Gastrocnemius medialis (tissue), 4 donors: ENCODE results near the gene LMX1B. TPM values are rescaled to one million over a fixed set of nuclear protein-coding genes. Genes with fewer than 3 reads are reported as not detected.

Experiments used
- ATAC-seq, 2 donors: fragments of 150-250 bp; one replicate each; pipeline ENCODE4 v1.9.1; 2016
- DNase-seq, 2 donors: peaks; one replicate each; pipeline ENCODE4 v3.0.0-alpha.2; 2019
- H3K27ac ChIP-seq, 4 donors: fragments of 200-600 bp; sonication (generic); 1 replicate in 1 of 4; 2 replicates in 3 of 4; pipeline ENCODE4 v1.5.1; 2016 to 2018; ENCODE audit warnings: mild to moderate bottlenecking in 2 of 4, moderate library complexity in 1 of 4
- H3K27me3 ChIP-seq, 3 donors: fragments of 200-600 bp; sonication (generic) in 2 of 3; 1 replicate in 1 of 3; 2 replicates in 2 of 3; pipeline versions ENCODE4 v1.5.1 to v1.6.0; 2016 to 2019; ENCODE audit warnings: mild to moderate bottlenecking in 1 of 3, moderate library complexity in 1 of 3
- H3K36me3 ChIP-seq, 2 donors: fragments of 200-600 bp; sonication (generic) in 1 of 2; one replicate each; pipeline ENCODE4 v1.5.1; 2017 to 2018
- H3K4me1 ChIP-seq, 2 donors: fragments of 200-600 bp; sonication (generic) in 1 of 2; one replicate each; pipeline ENCODE4 v1.5.1; 2016 to 2017; ENCODE audit warnings: mild to moderate bottlenecking in 2 of 2
- H3K4me3 ChIP-seq, 4 donors: fragments of 200-600 bp; sonication (generic) in 3 of 4; 1 replicate in 1 of 4; 2 replicates in 3 of 4; pipeline ENCODE4 v1.5.1; 2016 to 2019; ENCODE audit warnings: mild to moderate bottlenecking in 2 of 4
- H3K9me3 ChIP-seq, 3 donors: fragments of 200-600 bp; sonication (generic) in 2 of 3; 1 replicate in 1 of 3; 2 replicates in 2 of 3; pipeline ENCODE4 v1.5.1; 2016 to 2019
- CTCF ChIP-seq, 5 experiments: fragments of 450-650 bp in 3 of 5; fragments of 200-600 bp in 2 of 5; sonication (generic) in 2 of 5; IDR thresholded peaks in 4 of 5; conservative IDR thresholded peaks in 1 of 5; 1 replicate in 4 of 5; 2 replicates in 1 of 5; pipeline ENCODE4 v1.5.1; 2016 to 2019; ENCODE audit warnings: antibody characterized with exemption in 5 of 5, mild to moderate bottlenecking in 3 of 5, moderate library complexity in 3 of 5
- POLR2A ChIP-seq, 2 donors: fragments of 450-650 bp; IDR thresholded peaks; one replicate each; pipeline ENCODE4 v1.6.1; 2017; ENCODE audit warnings: antibody characterized with exemption in 2 of 2, mild to moderate bottlenecking in 2 of 2, moderate library complexity in 2 of 2
- in situ Hi-C, 4 donors: fragments of 200-750 bp; cut with MboI; loops; one replicate each; pipeline versions ENCODE4 v1.15.0 to v1.8.0; 2017; ENCODE audit warnings: low sequenced_read_pairs in 4 of 4
- intact Hi-C: fragments of 100-400 bp; cut with DNase I; formaldehyde crosslinking; loops from one replicate; pipeline ENCODE4 v1.15.1; 2023; ENCODE audit warnings: low total_unique reads
- total RNA-seq, 4 donors: library from RNA; depleted of rRNA; stranded (reverse); fragments of >200 nt; gene quantifications; one replicate each; pipeline versions ENCODE4 v1.1.0 to v1.2.3, GENCODE V29; 2016

Gene LMX1B
- total RNA-seq, 4 donors from 2014 or later = 0.31 to 0.46 (median 0.35) TPM; not detected in 1

- intact Hi-C loops (no loop called here), in situ Hi-C loops (no loop called here)
- Histone ChIP-seq H3K4me1 (no peaks in the 10 kb centered on the region), H3K36me3 (no peaks in the 10 kb centered on the region), H3K27me3 (peaks cover 29 to 41% (median 38%) of the 10 kb centered on the region in 3 donors), H3K27ac (no peak overlapping the region), H3K4me3 (no peak overlapping the region), H3K9me3 (no peaks in the 10 kb centered on the region)
- ATAC-seq = no peak
- no peak for TF ChIP-seq CTCF (IDR thresholded peaks at IDR 0.05 in 4 of 5, conservative IDR thresholded peaks at IDR 0.05 in 1 of 5)
- no peak for TF ChIP-seq POLR2A (IDR thresholded peaks at IDR 0.05)
- DNase-seq = no peak
Measured at GRCh38 chr9:126635661-126636439, 22.1 kb downstream of the LMX1B start.

GRCh38 chr9:126636983-126637798, 23.5 kb downstream of the LMX1B start:
- H3K36me3 ChIP-seq = no peaks in the 10 kb centered on the region
- H3K27ac ChIP-seq = no peak overlapping the region
- peaks cover 26 to 40% (median 30%) of the 10 kb centered on the region in 3 donors for H3K27me3 ChIP-seq
- no peaks in the 10 kb centered on the region for H3K4me1 ChIP-seq
- H3K9me3 ChIP-seq = no peaks in the 10 kb centered on the region
- ATAC-seq = no peak
- no peak overlapping the region for H3K4me3 ChIP-seq
- TF ChIP-seq CTCF (IDR thresholded peaks at IDR 0.05 in 4 of 5, conservative IDR thresholded peaks at IDR 0.05 in 1 of 5) = no peak
- TF ChIP-seq POLR2A (IDR thresholded peaks at IDR 0.05) = no peak
- no peak for DNase-seq
- in situ Hi-C loops (no loop called here), intact Hi-C loops (no loop called here)

- intact Hi-C loops (no loop called here), in situ Hi-C loops (no loop called here)
- no peak for DNase-seq
- Histone ChIP-seq H3K27me3 (peaks cover 24 to 41% (median 31%) of the 10 kb centered on the region in 3 donors), H3K27ac (no peak overlapping the region), H3K36me3 (no peaks in the 10 kb centered on the region), H3K4me1 (no peaks in the 10 kb centered on the region), H3K4me3 (no peak overlapping the region), H3K9me3 (no peaks in the 10 kb centered on the region)
- no peak for ATAC-seq
- TF ChIP-seq CTCF (IDR thresholded peaks at IDR 0.05 in 4 of 5, conservative IDR thresholded peaks at IDR 0.05 in 1 of 5) (no peak), POLR2A (IDR thresholded peaks at IDR 0.05) (no peak)
Measured at GRCh38 chr9:126638571-126639132, 24.9 kb downstream of the LMX1B start.

- peaks cover 24 to 43% (median 35%) of the 10 kb centered on the region in 3 donors for H3K27me3 ChIP-seq
- no peak for ATAC-seq
Measured at GRCh38 chr9:126639318-126640000, 25.7 kb downstream of the LMX1B start.

More at GRCh38 chr9:126639318-126640000, 25.7 kb downstream of the LMX1B start:
- Histone ChIP-seq H3K4me1 (no peaks in the 10 kb centered on the region), H3K27ac (no peak overlapping the region), H3K9me3 (no peaks in the 10 kb centered on the region), H3K4me3 (no peak overlapping the region), H3K36me3 (no peaks in the 10 kb centered on the region)
- DNase-seq = no peak
- in situ Hi-C loops (no loop called here), intact Hi-C loops (no loop called here)
- TF ChIP-seq POLR2A (IDR thresholded peaks at IDR 0.05) (no peak), CTCF (IDR thresholded peaks at IDR 0.05 in 4 of 5, conservative IDR thresholded peaks at IDR 0.05 in 1 of 5) (no peak)
